Erythroblast (primary cell): ENCODE data around the gene IL1RAPL2.

Source experiments
- GATA1 ChIP-seq: IDR thresholded peaks from 2 replicates; pipeline ENCODE4 v1.6.1; 2011; ENCODE audit warnings: low read depth, mild to moderate bottlenecking, control low read depth, low read length, moderate library complexity
- POLR2A ChIP-seq: IDR thresholded peaks from 2 replicates; pipeline ENCODE4 v1.6.1; 2011; ENCODE audit warnings: mild to moderate bottlenecking, low read length

DNA sequence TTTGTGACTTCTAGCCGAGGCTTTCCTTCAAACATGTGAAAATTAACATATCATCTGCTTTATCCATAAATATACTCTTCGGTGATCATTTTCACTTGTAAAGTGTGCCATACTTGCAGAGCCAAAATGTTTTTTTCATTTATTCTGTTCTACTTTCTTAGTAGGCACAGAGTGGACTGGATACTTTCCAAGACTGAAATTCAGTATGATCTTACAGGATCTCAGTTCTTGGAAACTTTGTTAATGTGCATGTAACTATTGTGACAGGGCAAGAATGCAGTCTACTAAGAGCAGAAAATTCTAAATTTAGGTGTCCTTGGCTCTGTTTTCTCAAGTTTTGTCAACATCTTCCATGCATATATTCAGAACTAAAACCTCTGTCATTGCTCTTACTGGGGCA, 369.6 kb downstream of the IL1RAPL2 start:
- TF ChIP-seq POLR2A (no peak), GATA1 (no peak)
